Measurements from ENCODE around the gene CNNM3.

The CNNM3 gene

DNA sequence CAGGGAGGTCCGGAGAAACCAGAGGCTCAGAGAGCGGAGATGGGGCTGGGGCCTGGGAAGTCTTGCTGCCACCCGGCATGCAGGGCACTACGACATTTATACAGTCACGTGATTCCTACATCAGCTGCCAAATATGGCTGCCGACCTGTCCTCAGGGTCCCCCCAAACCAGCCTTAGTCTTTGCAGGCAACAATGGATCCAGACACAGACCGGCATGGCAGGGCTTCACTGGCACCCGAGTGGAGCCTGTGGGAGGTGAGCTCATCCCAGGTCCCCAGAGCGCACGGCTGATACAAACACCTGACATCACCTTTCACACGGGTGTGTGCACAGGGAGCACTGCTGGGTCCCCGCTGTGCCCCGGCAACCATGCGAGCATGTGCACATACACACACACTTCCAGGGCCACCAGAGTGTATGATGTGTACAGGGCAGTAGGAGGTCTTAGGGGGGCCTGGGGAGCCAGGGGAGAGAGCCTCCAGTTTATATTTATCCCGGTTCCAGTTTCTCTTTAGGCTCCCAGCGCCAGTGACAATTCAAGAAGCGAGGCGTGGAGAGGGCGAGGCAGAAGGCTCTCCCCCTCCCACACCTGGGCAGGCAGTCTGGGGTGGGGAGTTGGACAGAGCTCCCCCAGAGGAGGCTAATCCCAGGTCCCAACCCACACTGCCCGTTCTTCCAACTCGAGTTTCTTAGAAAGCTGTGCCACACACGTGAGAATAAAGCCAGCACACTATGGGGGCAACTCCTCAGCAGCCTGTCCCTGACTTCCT, 51.1 kb downstream of the CNNM3 start:
- no peak for DNase-seq

DNA sequence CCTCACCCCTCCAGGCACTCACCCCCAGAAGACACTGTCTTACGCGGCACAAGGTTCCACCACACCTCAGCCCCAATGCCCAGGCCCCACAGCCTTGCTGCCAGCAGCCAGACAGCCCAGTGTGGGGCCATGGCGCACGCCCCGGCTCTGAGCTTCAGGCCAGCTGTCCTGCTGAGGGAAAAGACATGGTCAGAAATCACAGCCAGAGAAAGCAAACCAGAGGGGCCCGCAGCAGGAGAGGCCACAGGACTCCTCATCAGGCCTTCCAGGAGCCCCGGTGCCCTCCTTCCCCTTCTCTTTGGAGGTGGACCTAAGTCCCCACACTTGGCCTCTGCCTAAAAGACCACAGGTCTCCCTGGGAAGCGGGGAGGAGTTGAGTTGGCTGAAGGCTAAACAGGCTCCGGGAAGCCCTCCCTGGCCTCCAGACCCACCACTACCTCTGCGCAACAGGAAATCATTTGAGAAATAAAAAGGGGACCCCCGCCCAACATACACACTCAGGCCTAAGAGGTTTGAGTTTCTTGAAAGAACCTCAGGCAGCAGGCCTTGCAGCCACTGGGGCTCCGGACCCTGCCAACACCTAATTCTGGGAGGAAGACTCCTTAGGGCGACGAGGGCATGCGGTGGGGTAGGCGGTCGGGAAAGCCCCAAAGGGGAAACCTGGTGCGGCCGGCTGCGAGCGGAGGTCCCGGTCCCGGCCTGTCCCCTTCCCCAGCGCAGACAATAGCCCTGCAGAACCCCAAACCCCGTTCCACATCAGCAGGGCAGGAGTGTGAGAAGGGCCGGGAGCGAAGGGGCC, 51.9 kb downstream of the CNNM3 start:
- DNase-seq, result peak; percentile 72

- peak; percentile 94 for DNase-seq
Observed at GRCh38 chr2:96868555-96869280, 52.6 kb downstream of the CNNM3 start.

DNA sequence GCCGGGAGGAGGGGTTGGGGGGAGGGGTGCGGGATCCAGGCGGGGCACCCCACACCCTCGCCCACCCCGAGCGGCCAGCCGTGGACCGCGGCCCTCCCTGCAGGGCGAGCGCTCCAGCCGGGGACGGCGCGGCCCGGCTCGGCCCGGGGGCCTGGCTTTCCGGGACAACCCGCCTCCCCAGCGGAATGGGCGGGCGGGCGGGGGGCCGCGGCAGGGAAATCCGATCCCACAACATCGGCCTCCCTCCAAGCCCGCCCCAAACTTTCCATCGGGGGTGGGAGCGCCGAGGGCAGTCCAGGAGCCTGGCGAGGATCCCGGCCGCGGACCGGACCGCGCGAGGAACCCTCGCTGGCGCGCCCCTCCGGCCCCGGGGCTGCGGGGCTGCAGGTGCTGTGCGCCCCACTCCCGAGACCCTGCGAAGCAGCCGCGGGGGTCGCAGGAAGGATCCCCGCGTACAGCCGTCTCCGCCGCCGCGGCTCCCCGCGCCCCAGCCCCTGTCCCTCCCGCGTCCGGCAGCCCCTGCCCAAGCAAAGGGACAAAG, 53.3 kb downstream of the CNNM3 start:
- DNase-seq, result peak; percentile 94

DNA sequence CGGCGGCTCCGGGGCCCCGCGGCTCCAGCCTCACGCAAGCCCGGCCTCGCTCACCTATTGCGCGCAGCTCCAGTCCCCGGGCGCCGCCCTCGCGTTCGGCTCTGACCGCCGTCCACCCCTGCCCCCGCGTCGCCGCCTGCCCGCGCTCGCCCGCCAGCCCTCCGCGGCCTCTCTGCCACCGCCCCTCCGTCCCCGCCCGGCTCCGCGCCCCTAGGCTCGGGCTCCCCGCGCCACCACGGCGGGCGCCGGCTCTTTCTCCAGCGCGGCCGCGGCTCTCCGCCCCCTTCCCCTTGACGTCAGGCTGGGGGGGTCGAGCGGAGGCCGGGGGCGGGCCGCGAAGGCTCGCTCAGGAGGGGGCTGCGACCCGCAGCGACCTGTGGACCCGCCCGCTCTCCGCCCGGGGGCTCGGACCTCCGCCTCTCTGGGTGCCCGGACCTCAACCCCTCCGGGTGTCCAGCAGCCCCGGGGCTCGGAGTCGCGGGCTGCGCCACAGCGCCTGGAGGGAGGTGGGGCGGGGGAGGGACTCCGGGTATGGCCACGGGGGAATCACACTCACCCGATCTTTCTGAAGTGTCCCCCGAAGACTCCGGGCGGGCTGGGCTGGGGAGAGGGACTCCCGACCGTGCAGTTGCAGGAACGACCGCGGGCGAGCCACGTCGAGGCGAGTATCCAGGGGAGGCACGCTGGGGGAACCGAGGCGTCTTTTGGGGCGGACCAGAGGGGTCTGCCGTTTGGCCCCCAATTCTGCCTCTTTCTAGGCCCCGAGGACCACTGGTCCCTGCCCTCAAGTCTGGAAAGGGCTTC, 54.0 kb downstream of the CNNM3 start, which contains the start of gene SEMA4C:
SEMA4C (minus strand) TSS at position 259 of the 804 bp plus-strand sequence. CDS start 2,194 bp downstream, outside the sequence.
- peak; percentile 82 for DNase-seq

DNA sequence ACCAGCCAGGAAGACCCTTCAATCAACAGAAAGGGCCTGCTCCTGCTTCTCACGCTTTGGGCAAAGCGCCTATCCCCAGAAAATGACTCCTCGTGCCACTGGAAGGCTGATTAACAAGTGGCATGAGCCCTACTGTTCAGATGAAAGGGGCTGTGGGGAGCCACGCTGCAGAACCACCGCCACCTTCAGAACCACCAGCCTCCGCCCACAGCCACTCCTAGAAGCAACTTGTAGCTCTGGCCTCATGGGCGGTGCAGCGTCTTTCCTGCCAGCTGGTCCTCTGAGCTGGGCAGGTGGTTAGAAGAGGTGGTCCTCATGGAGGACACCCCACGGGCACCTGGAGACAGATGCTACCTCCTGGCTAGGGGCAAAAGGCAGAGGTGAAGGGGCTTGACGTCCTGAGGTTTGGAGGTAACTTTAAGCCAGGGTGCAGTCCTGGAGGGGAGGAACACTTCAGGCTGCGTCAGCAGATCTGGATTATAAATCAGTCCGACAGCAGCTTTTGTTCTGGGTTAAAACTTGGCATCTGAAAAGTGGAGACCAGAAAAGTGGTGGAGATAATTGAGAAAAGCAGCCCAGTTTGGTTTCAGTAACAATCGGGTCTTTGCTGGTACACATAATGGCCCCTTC, 54.7 kb downstream of the CNNM3 start:
- DNase-seq, result no peak

DNA sequence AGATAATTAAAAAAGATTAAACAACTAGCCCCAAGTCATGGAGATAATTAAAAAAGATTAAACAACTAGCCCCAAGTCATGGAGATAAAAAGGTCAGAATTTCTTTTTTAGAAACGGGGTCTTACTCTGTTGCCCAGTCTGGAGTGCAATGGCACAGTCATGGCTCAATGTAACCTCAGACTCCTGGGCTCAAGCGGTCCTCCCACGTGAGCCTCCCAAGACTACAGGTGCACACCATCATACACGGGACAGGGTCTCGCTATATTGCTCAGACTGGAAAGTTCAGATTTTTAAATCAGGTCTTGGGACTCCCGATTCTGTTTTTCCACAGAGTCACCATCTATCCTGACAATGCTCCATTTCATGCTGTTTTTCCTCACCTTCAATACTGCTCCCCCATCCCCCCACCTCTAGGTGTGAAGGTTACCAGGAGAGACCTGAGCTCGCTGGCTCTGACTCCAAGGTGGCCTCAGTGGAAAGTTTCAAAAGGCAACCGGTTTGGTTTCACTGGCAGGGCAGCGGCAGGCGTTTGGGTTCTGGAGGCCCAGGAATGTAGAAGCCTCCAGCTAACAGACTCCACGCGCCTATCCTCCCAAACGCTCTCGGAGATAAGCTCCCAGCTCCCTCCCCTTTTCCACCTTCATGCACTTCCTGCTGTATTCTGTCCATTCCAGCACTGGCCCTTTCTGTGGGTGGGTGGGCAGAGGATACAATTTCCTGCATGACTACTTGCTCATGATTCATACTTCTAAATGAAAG, 56.7 kb downstream of the CNNM3 start:
- DNase-seq, result peak; percentile 28

DNA sequence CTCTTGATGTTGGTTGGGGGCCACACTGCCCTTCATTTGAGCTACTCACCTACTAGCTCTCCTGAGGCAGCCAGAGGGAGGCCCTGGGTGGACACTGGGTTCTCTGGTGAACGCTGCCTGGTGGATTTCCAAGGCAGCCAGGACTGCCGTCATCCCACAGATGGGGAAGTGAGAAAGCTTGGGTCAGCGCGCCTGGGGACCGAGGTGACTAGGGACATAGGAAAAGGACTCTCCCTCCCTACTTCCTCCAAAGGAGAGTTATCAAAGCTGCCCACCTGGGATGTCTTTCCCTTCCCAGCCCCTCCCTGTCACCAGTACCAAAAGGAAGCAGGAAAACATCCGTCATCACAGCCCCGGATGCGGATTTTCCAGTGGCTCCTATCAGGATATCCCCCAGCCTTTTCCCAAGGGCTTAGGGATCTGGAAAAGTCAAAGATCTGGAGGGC, 57.6 kb downstream of the CNNM3 start:
- peak; percentile 36 for DNase-seq

- DNase-seq, result no peak
Observed at GRCh38 chr2:96874198-96874831, 58.2 kb downstream of the CNNM3 start.

- no peak for DNase-seq
Observed at GRCh38 chr2:96875498-96876268, 59.6 kb downstream of the CNNM3 start.

DNA sequence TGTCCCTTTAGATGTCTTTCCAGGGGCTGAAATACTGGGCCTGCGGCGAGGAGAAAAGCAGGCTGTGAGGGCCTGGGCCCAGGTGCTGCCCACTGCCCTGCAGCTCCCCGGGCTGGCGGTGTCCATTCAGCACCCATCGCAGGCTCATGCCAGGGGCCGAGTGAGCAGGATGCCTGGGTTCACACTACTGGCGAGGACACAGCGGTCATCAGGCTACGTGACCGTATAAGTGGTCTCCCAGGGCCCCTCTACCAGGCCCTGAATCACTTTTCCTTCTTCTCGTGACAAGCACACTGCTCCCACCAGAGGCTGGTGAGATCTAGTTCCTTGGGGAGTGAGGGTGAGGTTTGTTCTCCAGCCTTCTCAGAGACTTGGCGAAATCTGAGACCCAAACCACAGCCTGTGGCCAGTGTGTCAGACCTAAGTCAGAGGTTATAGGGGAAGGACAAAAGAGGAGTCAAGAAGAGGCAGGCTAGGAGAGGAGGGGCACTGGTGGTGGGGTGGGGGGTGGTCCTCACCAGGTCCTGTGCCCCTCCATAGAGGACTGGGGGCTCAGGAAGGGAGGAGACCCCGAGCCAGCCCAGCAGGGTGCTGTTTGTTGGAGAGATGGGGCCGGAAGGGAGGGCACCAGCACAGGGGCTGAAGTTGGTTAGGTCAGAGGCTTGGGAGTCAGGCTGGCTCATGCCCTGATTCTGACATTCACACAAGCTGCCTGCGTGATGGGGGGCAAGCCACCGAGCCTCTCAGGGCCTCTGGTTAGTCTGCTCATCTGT, 60.4 kb downstream of the CNNM3 start:
- no peak for DNase-seq

GRCh38 chr2:96877042-96877451, 61.0 kb downstream of the CNNM3 start:
- no peak for DNase-seq

- DNase-seq, result no peak
Observed at GRCh38 chr2:96877631-96878092, 61.6 kb downstream of the CNNM3 start.

DNA sequence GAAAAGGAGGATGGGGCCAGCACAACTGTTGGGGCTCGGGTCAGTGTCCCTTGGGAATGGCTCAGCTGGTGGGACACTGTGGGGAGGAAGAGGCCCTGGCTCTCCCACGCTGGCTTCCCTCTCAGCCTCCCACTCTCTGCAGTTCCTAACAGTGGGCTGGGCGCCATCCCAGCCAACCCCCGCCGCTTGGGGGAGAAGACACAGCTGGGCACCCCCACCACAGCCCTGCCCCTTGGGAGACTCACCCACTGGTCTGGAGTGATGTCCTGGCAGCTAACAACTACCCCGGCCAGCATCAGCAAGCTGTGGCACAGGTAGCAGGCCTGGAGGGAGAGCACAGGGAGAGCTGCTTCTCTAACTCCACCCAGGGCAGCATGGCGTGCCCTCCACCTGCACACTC, 62.1 kb downstream of the CNNM3 start:
- no peak for DNase-seq

DNA sequence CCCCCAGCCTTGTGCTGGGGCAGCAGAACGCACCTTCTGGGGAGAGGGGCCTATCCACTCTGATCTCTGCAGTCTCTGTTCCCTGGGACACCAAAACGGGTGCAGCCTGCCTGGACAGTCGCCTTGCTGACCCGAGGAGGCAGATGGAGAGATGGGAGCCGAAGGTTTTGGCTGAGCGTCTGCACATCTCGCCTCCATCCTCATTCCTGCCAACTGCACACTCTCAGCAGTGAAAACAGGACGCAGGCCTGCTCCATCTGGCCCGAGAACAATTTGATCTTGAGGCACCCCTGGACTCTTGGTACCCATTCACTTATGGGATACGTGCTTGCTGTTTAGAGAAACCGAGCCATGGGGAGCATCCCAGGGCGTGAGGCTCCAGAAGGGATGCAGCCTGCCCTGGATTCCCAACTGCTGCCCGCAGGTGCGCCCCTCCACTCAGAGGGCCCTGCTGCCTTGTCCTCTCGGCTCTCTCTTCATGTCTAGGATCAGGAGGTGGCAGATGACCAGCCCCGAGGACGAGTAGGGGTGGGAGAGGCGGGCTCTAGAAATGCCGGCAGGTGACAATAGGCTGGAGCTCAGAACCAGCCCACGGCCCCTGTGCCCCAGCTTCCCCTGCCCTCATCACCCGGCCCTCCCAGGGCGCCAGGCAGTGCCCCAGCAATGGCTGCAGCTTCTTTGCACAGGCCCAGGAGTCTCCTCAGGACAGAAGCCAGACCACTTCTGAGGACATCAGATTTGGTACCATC, 62.9 kb downstream of the CNNM3 start:
- no peak for DNase-seq

- DNase-seq, result no peak
Observed at GRCh38 chr2:96879545-96880040, 63.5 kb downstream of the CNNM3 start.

GRCh38 chr2:96880891-96881273, 64.8 kb downstream of the CNNM3 start:
- DNase-seq, result no peak
